Heart left ventricle (tissue), 16 donors: ENCODE measurements around the gene SLC40A1. TPM values are rescaled to one million over a fixed set of nuclear protein-coding genes. Genes with fewer than 3 reads are reported as not detected.

Experiments used
- ATAC-seq, 4 donors: fragments of 200-7000 bp; cut with Tn5 transposase; one replicate each; pipeline ENCODE4 v1.9.1; 2020 to 2022; ENCODE audit warnings: moderate library complexity in 4 of 4, mild to moderate bottlenecking in 3 of 4, moderate number of reproducible peaks in 1 of 4
- DNase-seq, 5 donors: peaks; one replicate each; pipeline ENCODE4 v3.0.0-alpha.2; 2020
- H3K27ac ChIP-seq, 12 donors: fragments of 200-600 bp; sonication (generic) in 4 of 12; one replicate each; pipeline versions ENCODE4 v1.5.0 to v1.8.0; 2016 to 2022; ENCODE audit warnings: mild to moderate bottlenecking in 2 of 12
- H3K27me3 ChIP-seq, 9 donors: fragments of 200-600 bp; sonication (generic) in 2 of 9; one replicate each; pipeline versions ENCODE4 v1.5.1 to v1.8.0; 2016 to 2022; ENCODE audit warnings: mild to moderate bottlenecking in 3 of 9
- H3K36me3 ChIP-seq, 9 donors: fragments of 200-600 bp; sonication (generic) in 2 of 9; one replicate each; pipeline versions ENCODE4 v1.5.0 to v1.8.0; 2018 to 2022; ENCODE audit warnings: mild to moderate bottlenecking in 2 of 9
- H3K4me1 ChIP-seq, 12 donors: fragments of 200-600 bp; sonication (generic) in 4 of 12; one replicate each; pipeline versions ENCODE4 v1.5.0 to v1.8.0; 2016 to 2022; ENCODE audit warnings: mild to moderate bottlenecking in 3 of 12
- H3K4me3 ChIP-seq, 12 donors: fragments of 200-600 bp; sonication (generic) in 4 of 12; one replicate each; pipeline versions ENCODE4 v1.5.0 to v1.8.0; 2017 to 2022; ENCODE audit warnings: mild to moderate bottlenecking in 9 of 12, moderate library complexity in 4 of 12
- H3K9me3 ChIP-seq, 12 donors: fragments of 200-600 bp; sonication (generic) in 4 of 12; one replicate each; pipeline versions ENCODE4 v1.5.0 to v1.8.0; 2016 to 2022; ENCODE audit warnings: mild to moderate bottlenecking in 1 of 12
- POLR2A ChIP-seq, 2 donors: fragments of 450-650 bp; IDR thresholded peaks; one replicate each; pipeline ENCODE4 v1.6.1; 2017; ENCODE audit warnings: antibody characterized with exemption in 2 of 2, mild to moderate bottlenecking in 2 of 2, moderate library complexity in 2 of 2
- WGBS, 4 donors: extraction: QIAGEN DNeasy Blood & Tissue Kit in 2 of 4; methylation state at CpG; one replicate each; pipeline versions ENCODE4 v1.1.5 to v1.1.7; 2013 to 2018; 5-methylcytosine and 5-hydroxymethylcytosine counted together
- intact Hi-C, 10 donors: fragments of 100-400 bp; cut with DNase I; formaldehyde crosslinking; loops; one replicate each; pipeline versions ENCODE4 v1.11.1 to v1.14.2; 2022
- polyA plus RNA-seq, 2 donors: library from polyadenylated mRNA; stranded (reverse); fragments of 200-250 nt; gene quantifications; one replicate each; pipeline ENCODE4 v1.2.3, GENCODE V29; 2013
- total RNA-seq, 9 donors: library from RNA; depleted of rRNA in 2 of 9; stranded (reverse); fragments of >200 nt in 2 of 9; fragmentation: NEBNext Ultra II Directional in 3 of 9; extraction: Animal tissue kit (Norgen Biotek cat#: 25700) in 3 of 9; gene quantifications; one replicate each; pipeline versions ENCODE4 v1.1.0 to v1.2.4, GENCODE V29; 2016 to 2023
- TF ChIP-seq, protein P1 (sequence below), 12 donors: fragments of 200-600 bp; sonication (generic) in 4 of 12; IDR thresholded peaks; one replicate each; pipeline versions ENCODE4 v1.5.0 to v1.8.0; 2018 to 2022; ENCODE audit warnings: antibody characterized with exemption in 12 of 12, mild to moderate bottlenecking in 5 of 12
- donor health status: ischemic (EF 13 %, LVEDD 7.1; RV severe dilation, severe dysfunction).
- donor health status: healthy with polysubstance abuse.
- donor health status: DM: no; HTN: yes; CAD: no.
- donor health status: DM: no; HTN: no; CAD: no.
- donor health status: ischemic (EF 25% LVEDD 6.9; RV normal size, moderate dysfunction).
- donor health status: ischemic (EF 25% LVEDD 5.7; RV mildly dilated, moderate dysfunction).
- donor health status: healthy.
- donor health status: DM: yes; HTN: yes; CAD: no.
- donor health status: ischemic (EF 35%, LVEDD 5.7; RV mildly dilated, moderate dysfunction).
- donor health status: nonischemic (EF 11% LVEDD 7.7; RV severe dilation, severe dysfunction).
- donor health status: DM: yes; HTN: yes; CAD: no.
- donor health status: PGD.
- donor health status: ischemic (EF 29% LVEDD 5.4; RV normal size, mild dysfunction).
- donor health status: nonischemic (EF 23%, LVEDD 6.1; RV moderate dilation, normal function).

The SLC40A1 gene
- total and polyA plus RNA-seq, 11 donors = 10.2 to 109 (median 40.5) TPM

DNA sequence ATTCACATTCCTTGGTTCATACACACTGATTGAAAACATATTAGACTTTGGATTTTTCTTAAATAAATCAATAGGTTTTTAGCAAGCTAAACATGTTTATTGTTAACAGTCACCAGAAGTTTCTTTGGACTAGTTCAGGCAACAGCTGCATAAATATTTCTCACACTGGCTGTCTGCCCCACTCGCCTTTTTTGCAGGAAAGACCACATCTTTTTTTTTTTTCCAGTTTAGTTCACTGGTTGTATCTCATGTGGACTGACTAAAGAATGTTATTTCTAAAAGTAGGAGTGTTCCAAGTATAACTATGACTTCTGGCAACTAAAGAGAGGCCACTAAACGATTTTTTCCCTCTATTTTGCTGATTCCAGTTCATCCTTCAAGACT lies 31.1 kb downstream of the SLC40A1 start:
- no peak for TF ChIP-seq POLR2A (IDR thresholded peaks at IDR 0.05)
- TF ChIP-seq, protein P1, sequence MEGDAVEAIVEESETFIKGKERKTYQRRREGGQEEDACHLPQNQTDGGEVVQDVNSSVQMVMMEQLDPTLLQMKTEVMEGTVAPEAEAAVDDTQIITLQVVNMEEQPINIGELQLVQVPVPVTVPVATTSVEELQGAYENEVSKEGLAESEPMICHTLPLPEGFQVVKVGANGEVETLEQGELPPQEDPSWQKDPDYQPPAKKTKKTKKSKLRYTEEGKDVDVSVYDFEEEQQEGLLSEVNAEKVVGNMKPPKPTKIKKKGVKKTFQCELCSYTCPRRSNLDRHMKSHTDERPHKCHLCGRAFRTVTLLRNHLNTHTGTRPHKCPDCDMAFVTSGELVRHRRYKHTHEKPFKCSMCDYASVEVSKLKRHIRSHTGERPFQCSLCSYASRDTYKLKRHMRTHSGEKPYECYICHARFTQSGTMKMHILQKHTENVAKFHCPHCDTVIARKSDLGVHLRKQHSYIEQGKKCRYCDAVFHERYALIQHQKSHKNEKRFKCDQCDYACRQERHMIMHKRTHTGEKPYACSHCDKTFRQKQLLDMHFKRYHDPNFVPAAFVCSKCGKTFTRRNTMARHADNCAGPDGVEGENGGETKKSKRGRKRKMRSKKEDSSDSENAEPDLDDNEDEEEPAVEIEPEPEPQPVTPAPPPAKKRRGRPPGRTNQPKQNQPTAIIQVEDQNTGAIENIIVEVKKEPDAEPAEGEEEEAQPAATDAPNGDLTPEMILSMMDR (IDR thresholded peaks at IDR 0.05) = no peak
- H3K4me1 ChIP-seq = peaks cover 0 to 73% (median 33%) of the 10 kb centered on the region in 12 donors
- peak overlapping the region in 10 of 12 donors; percentile 40 to 88 (median 54) for H3K27ac ChIP-seq
- no peak overlapping the region for H3K4me3 ChIP-seq
- peak in 4 of 5 donors; percentile 34 to 67 (median 53) for DNase-seq
- H3K36me3 ChIP-seq = no peaks in the 10 kb centered on the region
- 33 to 59% (median 41%) methylated on average over 2 of the region's 2 CpGs for WGBS, 4 donors
- intact Hi-C loops = no loop called here
- H3K27me3 ChIP-seq = no peaks in the 10 kb centered on the region
- ATAC-seq = peak; percentile 31 to 71 (median 53)
- H3K9me3 ChIP-seq = no peaks in the 10 kb centered on the region

DNA sequence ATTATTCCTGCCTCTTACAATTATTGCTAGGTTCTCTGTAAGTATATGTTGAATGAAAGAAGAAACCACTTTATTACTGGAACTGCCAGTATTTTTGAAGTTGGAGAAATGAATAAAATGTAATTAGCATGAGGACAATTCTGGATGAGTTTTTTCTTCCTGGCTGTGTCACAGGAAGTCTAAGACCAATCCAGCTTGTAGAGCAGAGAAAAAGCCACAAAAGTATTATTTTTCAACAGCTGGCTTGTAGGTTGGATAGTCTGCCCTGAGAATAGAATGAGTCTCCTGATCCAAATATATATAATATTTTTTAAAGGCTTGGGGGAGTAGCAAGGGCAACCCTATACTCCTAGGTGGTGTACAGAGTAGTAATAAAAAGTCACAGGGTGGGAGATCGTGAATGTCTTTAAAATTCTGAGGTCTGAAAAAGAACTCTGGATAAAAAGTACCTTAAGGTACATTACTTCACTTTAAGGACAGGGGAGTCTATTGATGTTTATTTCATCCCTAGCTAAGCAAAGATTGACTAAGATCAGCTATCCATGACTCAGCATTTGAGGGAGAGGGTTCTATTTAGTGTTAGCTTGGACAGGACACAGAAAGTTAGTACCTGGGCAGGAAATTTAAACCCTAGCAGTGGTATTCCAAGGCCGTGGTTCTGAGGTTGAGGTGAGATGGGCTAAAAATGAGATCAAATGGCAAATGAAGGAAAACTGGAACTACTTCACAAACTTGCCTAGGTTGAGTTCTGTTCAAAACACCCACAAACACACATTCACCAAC lies 31.7 kb downstream of the SLC40A1 start:
- 53 to 80% (median 72%) methylated on average over 2 of the region's 2 CpGs for WGBS, 4 donors
- Histone ChIP-seq H3K4me1 (peaks cover 0 to 76% (median 34%) of the 10 kb centered on the region in 12 donors), H3K27me3 (no peaks in the 10 kb centered on the region), H3K36me3 (no peaks in the 10 kb centered on the region), H3K9me3 (no peaks in the 10 kb centered on the region), H3K27ac (peak overlapping the region in 11 of 12 donors; percentile 2 to 88 (median 53)), H3K4me3 (no peak overlapping the region)
- no peak for TF ChIP-seq POLR2A (IDR thresholded peaks at IDR 0.05)
- TF ChIP-seq, protein P1 (IDR thresholded peaks at IDR 0.05) = no peak
- intact Hi-C loops = no loop called here
- DNase-seq (no peak), ATAC-seq (peak in 1 of 4 donors; percentile 36)

DNA sequence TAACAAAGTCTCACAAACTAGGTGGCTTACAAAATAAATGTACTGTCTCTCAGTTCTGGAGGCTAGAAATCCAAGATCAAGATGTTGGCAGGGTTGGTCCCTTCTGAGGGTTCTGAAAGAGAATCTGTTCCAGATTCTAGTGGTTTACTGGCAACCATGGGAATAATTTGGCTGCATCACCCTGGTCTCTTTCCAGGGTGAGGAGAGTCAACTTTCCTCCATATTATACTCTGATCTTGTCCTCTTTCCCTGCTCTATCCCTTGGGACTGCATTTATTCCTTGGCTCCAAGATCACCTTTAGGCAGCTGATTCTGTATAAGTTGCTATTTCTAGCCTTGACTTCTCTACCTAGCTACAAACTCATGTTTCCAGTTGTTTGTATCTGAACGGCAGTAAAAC lies 35.2 kb downstream of the SLC40A1 start:
- intact Hi-C loops = no loop called here
- H3K27me3 ChIP-seq = no peaks in the 10 kb centered on the region
- DNase-seq (no peak), ATAC-seq (peak; percentile 30 to 48 (median 45))
- H3K36me3 ChIP-seq = no peaks in the 10 kb centered on the region
- H3K27ac ChIP-seq = peak overlapping the region in 4 of 12 donors; percentile 19 to 70 (median 40)
- H3K4me3 ChIP-seq = no peak overlapping the region
- peaks cover 0 to 45% (median 15%) of the 10 kb centered on the region in 12 donors for H3K4me1 ChIP-seq
- no peak for TF ChIP-seq POLR2A (IDR thresholded peaks at IDR 0.05)
- TF ChIP-seq, protein P1 (IDR thresholded peaks at IDR 0.05) = no peak
- WGBS, 4 donors = 21 to 44% (median 28%) methylated on average over 1 of the region's 1 CpG
- peaks cover 0 to 7% (median 0%) of the 10 kb centered on the region in 12 donors for H3K9me3 ChIP-seq

- Histone ChIP-seq H3K4me3 (no peak overlapping the region), H3K27ac (peak overlapping the region in 7 of 12 donors; percentile 8 to 70 (median 30)), H3K9me3 (peaks cover 0 to 7% (median 0%) of the 10 kb centered on the region in 12 donors), H3K4me1 (peaks cover 0 to 37% (median 15%) of the 10 kb centered on the region in 12 donors), H3K27me3 (no peaks in the 10 kb centered on the region), H3K36me3 (no peaks in the 10 kb centered on the region)
- peak; percentile 59 to 76 (median 72) for ATAC-seq
- intact Hi-C loops = no loop called here
- TF ChIP-seq POLR2A (IDR thresholded peaks at IDR 0.05) = no peak
- TF ChIP-seq, protein P1 (IDR thresholded peaks at IDR 0.05) = no peak
- no peak for DNase-seq
- WGBS, 4 donors = 75 to 90% (median 81%) methylated on average over 5 of the region's 5 CpGs
Observed at GRCh38 chr2:189544318-189545042, 36.1 kb downstream of the SLC40A1 start.
